Natural killer cell (primary cell): ENCODE results near the gene IFITM1. TPM values are rescaled to one million over a fixed set of nuclear protein-coding genes. Genes with fewer than 3 reads are reported as not detected.

ENCODE experiments used
- ATAC-seq, 3 donors: fragments of 150-1000 bp in 2 of 3; fragments of 200-7000 bp in 1 of 3; cut with Tn5 transposase; 1 replicate in 1 of 3; 2 replicates in 2 of 3; pipeline ENCODE4 v1.10.0; 2021; ENCODE audit warnings: mild to moderate bottlenecking in 2 of 3, moderate library complexity in 2 of 3
- DNase-seq, 2 donors: peaks; one replicate each; pipeline versions ENCODE4 v3.0.0 to v3.0.0-alpha.2; 2013 to 2021; ENCODE audit warnings: mixed read lengths in 1 of 2
- H3K27ac ChIP-seq: one replicate; pipeline ENCODE4 v1.5.1; 2013; ENCODE audit warnings: mild to moderate bottlenecking, low read length
- H3K27me3 ChIP-seq: one replicate; pipeline ENCODE4 v1.6.1; 2013; ENCODE audit warnings: low read length; ENCODE audit not compliant: control insufficient read depth, insufficient read depth
- H3K36me3 ChIP-seq: one replicate; pipeline ENCODE4 v1.6.1; 2013; ENCODE audit warnings: low read length; ENCODE audit not compliant: control insufficient read depth, insufficient read depth
- H3K4me1 ChIP-seq: one replicate; pipeline ENCODE4 v1.6.1; 2013; ENCODE audit warnings: low read length; ENCODE audit not compliant: control insufficient read depth, insufficient read depth
- H3K4me3 ChIP-seq: one replicate; pipeline ENCODE4 v1.5.1; 2013; ENCODE audit warnings: low read length
- H3K9me3 ChIP-seq: one replicate; pipeline ENCODE4 v1.6.1; 2013; ENCODE audit warnings: low read length; ENCODE audit not compliant: control insufficient read depth, insufficient read depth
- H3K27ac Mint-ChIP-seq, 2 donors: one replicate each; pipeline ENCODE4 v1.8.0; 2022; ENCODE audit warnings: mild to moderate bottlenecking in 2 of 2, mixed read lengths in 2 of 2, moderate library complexity in 1 of 2
- H3K27me3 Mint-ChIP-seq, 2 donors: one replicate each; pipeline ENCODE4 v1.8.0; 2022; ENCODE audit warnings: low read depth in 2 of 2, mixed read lengths in 2 of 2
- H3K36me3 Mint-ChIP-seq: one replicate; pipeline ENCODE4 v1.8.0; 2022; ENCODE audit warnings: mixed read lengths
- H3K4me1 Mint-ChIP-seq, 2 donors: one replicate each; pipeline ENCODE4 v1.8.0; 2022; ENCODE audit warnings: mixed read lengths in 2 of 2
- H3K4me3 Mint-ChIP-seq: one replicate; pipeline ENCODE4 v1.8.0; 2022; ENCODE audit warnings: mild to moderate bottlenecking, moderate library complexity, mixed read lengths
- H3K9me3 Mint-ChIP-seq, 2 donors: one replicate each; pipeline ENCODE4 v1.8.0; 2022; ENCODE audit warnings: mixed read lengths in 2 of 2
- WGBS: methylation state at CpG from one replicate; pipeline ENCODE4 v1.1.7; 2013; ENCODE audit warnings: missing lambda C conversion rate; ENCODE audit not compliant: insufficient coverage; 5-methylcytosine and 5-hydroxymethylcytosine counted together
- intact Hi-C: fragments of 100-400 bp; cut with micrococcal nuclease; formaldehyde crosslinking; loops from one replicate; pipeline ENCODE4 v1.14.2; 2022
- total RNA-seq, 4 donors: library from RNA; stranded (reverse); fragments of 120-200 nt in 1 of 4; gene quantifications; one replicate each; pipeline versions ENCODE4 v1.2.3 to v1.2.4, GENCODE V29; 2013 to 2022
- TF ChIP-seq, protein P1 (sequence below): fragments of 200-600 bp; IDR thresholded peaks from one replicate; pipeline ENCODE4 v1.8.0; 2022; ENCODE audit warnings: antibody characterized with exemption

The IFITM1 gene
- total RNA-seq, 3 donors from 2014 or later (not counting 1 experiment from before 2014, with no cell fraction given): 540 to 809 (median 710) TPM

DNA sequence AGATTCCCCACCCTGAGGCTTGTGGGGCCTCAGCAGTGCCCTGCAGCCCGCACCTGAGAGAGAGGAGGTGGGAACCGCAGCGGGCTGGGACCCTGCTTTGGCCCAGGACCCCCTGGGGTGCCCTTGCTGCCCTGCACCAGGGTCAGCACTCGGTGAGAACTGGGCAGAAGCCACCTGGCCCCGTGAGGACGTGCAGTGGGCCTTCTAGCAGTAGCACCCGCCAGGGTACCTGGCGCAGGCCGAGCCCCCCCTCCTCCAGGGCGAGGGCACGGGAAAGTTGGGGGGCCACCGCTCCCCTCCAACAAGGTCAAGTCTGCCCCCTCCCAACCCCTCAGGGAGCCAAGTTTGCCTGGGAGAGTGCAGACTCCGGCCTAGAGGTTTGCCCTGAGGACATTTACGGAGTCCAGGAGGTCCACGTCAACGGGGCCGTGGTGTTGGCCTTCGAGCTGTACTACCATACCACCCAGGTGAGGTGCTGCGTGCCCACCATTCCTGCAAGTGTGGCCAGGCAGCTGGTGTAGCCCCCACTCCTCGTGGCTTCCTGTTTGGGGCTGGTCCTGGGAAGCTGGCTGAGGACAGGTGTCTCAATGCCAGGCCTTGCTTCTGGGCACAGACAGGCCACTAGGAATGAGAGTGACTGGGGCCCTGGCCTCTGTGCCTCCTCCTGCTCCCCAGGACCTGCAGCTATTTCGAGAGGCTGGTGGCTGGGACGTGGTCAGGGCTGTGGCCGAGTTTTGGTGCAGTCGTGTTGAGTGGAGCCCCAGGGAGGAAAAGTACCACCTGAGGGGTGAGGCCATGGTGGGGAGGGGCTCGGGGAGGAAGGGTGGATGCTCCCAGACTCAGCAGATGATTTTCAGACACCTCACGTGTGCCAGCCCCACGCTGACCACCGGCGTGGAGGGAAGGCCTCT, 21.4 kb upstream of the IFITM1 start:
- no peak overlapping the region for H3K4me3 Mint-ChIP-seq
- WGBS: 85% methylated on average over 29 of the region's 29 CpGs
- no peaks in the 10 kb centered on the region for H3K36me3 Mint-ChIP-seq
- no peaks in the 10 kb centered on the region for H3K27me3 Mint-ChIP-seq
- H3K27ac Mint-ChIP-seq: no peak overlapping the region
- Histone ChIP-seq H3K27ac (no peak overlapping the region), H3K27me3 (no peaks in the 10 kb centered on the region), H3K4me1 (peaks cover 60% of the 10 kb centered on the region), H3K9me3 (no peaks in the 10 kb centered on the region), H3K36me3 (peaks cover 27% of the 10 kb centered on the region), H3K4me3 (no peak overlapping the region)
- peaks cover 27 to 36% of the 10 kb centered on the region in 2 donors for H3K4me1 Mint-ChIP-seq
- intact Hi-C loops: no loop called here
- H3K9me3 Mint-ChIP-seq: no peaks in the 10 kb centered on the region
- ATAC-seq (no peak), DNase-seq (no peak)
- TF ChIP-seq, protein P1, sequence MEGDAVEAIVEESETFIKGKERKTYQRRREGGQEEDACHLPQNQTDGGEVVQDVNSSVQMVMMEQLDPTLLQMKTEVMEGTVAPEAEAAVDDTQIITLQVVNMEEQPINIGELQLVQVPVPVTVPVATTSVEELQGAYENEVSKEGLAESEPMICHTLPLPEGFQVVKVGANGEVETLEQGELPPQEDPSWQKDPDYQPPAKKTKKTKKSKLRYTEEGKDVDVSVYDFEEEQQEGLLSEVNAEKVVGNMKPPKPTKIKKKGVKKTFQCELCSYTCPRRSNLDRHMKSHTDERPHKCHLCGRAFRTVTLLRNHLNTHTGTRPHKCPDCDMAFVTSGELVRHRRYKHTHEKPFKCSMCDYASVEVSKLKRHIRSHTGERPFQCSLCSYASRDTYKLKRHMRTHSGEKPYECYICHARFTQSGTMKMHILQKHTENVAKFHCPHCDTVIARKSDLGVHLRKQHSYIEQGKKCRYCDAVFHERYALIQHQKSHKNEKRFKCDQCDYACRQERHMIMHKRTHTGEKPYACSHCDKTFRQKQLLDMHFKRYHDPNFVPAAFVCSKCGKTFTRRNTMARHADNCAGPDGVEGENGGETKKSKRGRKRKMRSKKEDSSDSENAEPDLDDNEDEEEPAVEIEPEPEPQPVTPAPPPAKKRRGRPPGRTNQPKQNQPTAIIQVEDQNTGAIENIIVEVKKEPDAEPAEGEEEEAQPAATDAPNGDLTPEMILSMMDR: no peak

DNA sequence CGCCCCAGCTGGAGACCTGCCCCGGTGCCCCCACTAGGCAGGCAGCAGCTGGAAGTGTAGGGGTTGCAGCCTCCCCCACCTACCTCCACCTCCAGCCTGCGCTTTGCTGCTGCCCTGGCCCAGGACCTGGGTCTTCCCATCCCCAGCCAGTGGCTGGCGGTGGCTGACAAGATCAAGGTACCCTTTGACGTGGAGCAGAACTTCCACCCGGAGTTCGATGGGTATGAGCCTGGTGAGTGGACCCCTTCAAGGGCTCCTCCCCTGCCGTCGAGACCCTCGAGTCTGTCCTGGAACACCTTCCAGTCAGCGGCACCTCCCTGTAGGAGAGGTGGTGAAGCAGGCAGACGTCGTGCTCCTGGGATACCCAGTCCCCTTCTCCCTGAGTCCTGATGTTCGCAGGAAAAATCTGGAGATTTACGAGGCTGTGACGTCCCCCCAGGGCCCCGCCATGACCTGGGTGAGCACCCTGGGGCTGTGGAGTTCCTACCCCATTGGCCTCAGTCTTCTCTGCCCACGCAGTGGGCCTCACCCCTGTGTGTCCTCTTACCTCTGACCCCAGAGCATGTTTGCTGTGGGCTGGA, 20.5 kb upstream of the IFITM1 start:
- 98% methylated on average over 16 of the region's 18 CpGs for WGBS

DNA sequence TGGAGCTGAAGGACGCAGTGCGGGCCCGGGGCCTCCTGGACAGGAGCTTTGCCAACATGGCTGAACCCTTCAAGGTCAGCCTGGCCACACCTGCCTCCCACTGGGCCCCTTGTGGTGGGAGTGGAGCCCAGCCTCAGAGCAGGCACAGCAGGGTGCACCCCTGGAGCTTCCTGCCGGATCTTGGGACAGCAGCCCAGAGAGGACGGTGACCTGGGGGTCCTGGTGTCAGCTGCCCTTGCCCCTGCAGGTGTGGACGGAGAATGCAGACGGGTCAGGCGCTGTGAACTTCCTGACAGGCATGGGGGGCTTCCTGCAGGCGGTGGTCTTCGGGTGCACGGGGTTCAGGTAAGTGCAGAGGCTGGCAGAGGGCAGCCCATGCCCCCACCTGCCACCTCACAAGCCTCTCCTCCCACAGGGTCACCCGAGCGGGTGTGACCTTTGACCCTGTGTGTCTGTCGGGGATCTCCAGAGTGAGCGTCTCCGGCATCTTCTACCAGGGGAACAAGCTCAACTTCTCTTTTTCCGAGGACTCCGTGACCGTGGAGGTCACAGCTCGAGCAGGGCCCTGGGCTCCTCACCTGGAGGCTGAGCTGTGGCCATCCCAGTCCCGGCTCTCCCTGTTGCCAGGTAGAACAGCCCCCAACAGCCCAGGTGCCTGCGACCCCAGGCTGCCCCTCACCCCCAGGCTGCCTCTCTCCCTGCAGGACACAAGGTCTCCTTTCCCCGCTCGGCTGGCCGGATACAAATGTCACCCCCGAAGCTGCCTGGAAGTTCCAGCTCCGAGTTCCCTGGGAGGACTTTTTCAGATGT, 19.8 kb upstream of the IFITM1 start:
- intact Hi-C loops: no loop called here
- peaks cover 27% of the 10 kb centered on the region for H3K36me3 ChIP-seq
- no peak overlapping the region for H3K4me3 ChIP-seq
- Mint-ChIP-seq H3K27me3 (no peaks in the 10 kb centered on the region), H3K4me3 (no peak overlapping the region), H3K4me1 (peaks cover 26 to 37% of the 10 kb centered on the region in 2 donors), H3K27ac (no peak overlapping the region), H3K9me3 (no peaks in the 10 kb centered on the region), H3K36me3 (no peaks in the 10 kb centered on the region)
- no peaks in the 10 kb centered on the region for H3K27me3 ChIP-seq
- no peak for ATAC-seq
- no peaks in the 10 kb centered on the region for H3K9me3 ChIP-seq
- H3K4me1 ChIP-seq: peaks cover 65% of the 10 kb centered on the region
- WGBS: 94% methylated on average over 27 of the region's 27 CpGs
- TF ChIP-seq, protein P1: no peak
- no peak for DNase-seq
- no peak overlapping the region for H3K27ac ChIP-seq

More for the DNA sequence above, 20.5 kb upstream of the IFITM1 start:
- Histone ChIP-seq H3K9me3 (no peaks in the 10 kb centered on the region), H3K4me1 (peaks cover 60% of the 10 kb centered on the region), H3K27ac (no peak overlapping the region), H3K27me3 (no peaks in the 10 kb centered on the region), H3K36me3 (peaks cover 27% of the 10 kb centered on the region), H3K4me3 (no peak overlapping the region)
- Mint-ChIP-seq H3K36me3 (no peaks in the 10 kb centered on the region), H3K27me3 (no peaks in the 10 kb centered on the region), H3K4me1 (peaks cover 26 to 37% of the 10 kb centered on the region in 2 donors), H3K9me3 (no peaks in the 10 kb centered on the region), H3K27ac (no peak overlapping the region), H3K4me3 (no peak overlapping the region)
- TF ChIP-seq, protein P1: no peak
- no peak for ATAC-seq
- no peak for DNase-seq
- intact Hi-C loops: no loop called here
